H1 (cell line): ENCODE results near the gene PDIA2. TPM values are rescaled to one million over a fixed set of nuclear protein-coding genes. Genes with fewer than 3 reads are reported as not detected.

Experiments
- TBP ChIP-seq: IDR thresholded peaks from 2 replicates; pipeline ENCODE4 v1.6.1; 2011; ENCODE audit warnings: low read depth, low read length, improper control_type of control experiment
- YY1 ChIP-seq: IDR thresholded peaks from 2 replicates; pipeline ENCODE4 v1.6.1; 2011; ENCODE audit warnings: low read depth, mild to moderate bottlenecking, low read length
- polyA plus RNA-seq, 7 experiments: library from polyadenylated mRNA; depleted of rRNA in 3 of 7; stranded (reverse) in 5 of 7; unstranded in 2 of 7; fragments of >200 nt in 5 of 7; fragments of 200-250 nt in 2 of 7; gene quantifications; 1 replicate in 5 of 7; 2 replicates in 1 of 7; 4 replicates in 1 of 7; pipeline versions ENCODE4 v1.2.1 to v1.2.3, GENCODE V29; 2011 to 2013; ENCODE audit warnings: missing spikeins in 2 of 7, mixed read lengths in 2 of 7
- total RNA-seq: library from RNA; stranded (reverse); fragmentation: NEBNext Ultra II Directional; extraction: Animal tissue kit (Norgen Biotek cat#: 25700); gene quantifications from 2 replicates; pipeline ENCODE4 v1.2.1, GENCODE V29; 2021

The PDIA2 gene
- total and polyA plus RNA-seq, 2 of the 8 experiments (the other 6 are each of a cell fraction or from before 2014, with no cell fraction given) = 0.34 to 0.50 TPM

GRCh38 chr16:318628-319027 lies 35.7 kb downstream of the PDIA2 start (continued):
- TF ChIP-seq TBP (0 out of 2 replicates have a peak, but pooled peaks have one; percentile 14), YY1 (0 out of 2 replicates have a peak, but pooled peaks have one; percentile 7)
